OCI-LY1 (cell line): ENCODE measurements around the gene REEP6.

Source experiments
- EZH2 ChIP-seq: fragments of 200-600 bp; sonication (generic), shearing (Covaris generic); IDR thresholded peaks from 2 replicates; pipeline ENCODE4 v1.8.0; 2017; ENCODE audit warnings: borderline replicate concordance, mixed run types, mild to moderate bottlenecking, antibody characterized with exemption, low read length, moderate library complexity, mixed read lengths
- TF ChIP-seq, protein P1 (sequence below): fragments of 200-600 bp; sonication (generic), shearing (Covaris generic); IDR thresholded peaks from 2 replicates; pipeline ENCODE4 v1.5.1; 2017; ENCODE audit warnings: mild to moderate bottlenecking, antibody characterized with exemption, low read length, moderate library complexity, mixed read lengths

DNA sequence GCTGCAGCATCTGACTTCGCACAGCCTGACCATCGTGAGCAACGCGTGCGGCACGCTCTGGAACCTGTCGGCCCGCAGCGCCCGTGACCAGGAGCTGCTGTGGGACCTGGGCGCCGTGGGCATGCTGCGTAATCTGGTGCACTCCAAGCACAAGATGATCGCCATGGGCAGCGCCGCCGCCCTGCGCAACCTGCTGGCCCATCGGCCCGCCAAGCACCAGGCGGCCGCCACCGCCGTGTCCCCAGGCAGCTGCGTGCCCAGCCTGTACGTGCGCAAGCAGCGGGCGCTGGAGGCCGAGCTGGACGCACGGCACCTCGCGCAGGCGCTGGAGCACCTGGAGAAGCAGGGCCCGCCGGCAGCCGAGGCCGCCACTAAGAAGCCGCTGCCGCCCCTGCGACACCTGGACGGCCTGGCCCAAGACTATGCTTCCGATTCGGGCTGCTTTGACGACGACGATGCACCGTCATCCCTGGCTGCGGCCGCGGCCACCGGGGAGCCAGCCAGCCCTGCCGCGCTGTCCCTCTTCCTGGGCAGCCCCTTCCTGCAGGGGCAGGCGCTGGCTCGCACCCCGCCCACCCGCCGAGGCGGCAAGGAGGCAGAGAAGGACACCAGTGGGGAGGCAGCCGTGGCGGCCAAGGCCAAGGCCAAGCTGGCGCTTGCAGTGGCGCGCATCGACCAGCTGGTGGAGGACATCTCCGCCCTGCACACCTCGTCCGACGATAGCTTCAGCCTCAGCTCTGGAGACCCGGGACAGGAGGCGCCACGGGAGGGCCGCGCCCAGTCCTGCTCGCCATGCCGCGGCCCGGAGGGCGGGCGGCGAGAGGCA is 25.6 kb upstream of the REEP6 start:
- TF ChIP-seq, protein P1, sequence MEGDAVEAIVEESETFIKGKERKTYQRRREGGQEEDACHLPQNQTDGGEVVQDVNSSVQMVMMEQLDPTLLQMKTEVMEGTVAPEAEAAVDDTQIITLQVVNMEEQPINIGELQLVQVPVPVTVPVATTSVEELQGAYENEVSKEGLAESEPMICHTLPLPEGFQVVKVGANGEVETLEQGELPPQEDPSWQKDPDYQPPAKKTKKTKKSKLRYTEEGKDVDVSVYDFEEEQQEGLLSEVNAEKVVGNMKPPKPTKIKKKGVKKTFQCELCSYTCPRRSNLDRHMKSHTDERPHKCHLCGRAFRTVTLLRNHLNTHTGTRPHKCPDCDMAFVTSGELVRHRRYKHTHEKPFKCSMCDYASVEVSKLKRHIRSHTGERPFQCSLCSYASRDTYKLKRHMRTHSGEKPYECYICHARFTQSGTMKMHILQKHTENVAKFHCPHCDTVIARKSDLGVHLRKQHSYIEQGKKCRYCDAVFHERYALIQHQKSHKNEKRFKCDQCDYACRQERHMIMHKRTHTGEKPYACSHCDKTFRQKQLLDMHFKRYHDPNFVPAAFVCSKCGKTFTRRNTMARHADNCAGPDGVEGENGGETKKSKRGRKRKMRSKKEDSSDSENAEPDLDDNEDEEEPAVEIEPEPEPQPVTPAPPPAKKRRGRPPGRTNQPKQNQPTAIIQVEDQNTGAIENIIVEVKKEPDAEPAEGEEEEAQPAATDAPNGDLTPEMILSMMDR, result no peak
- TF ChIP-seq EZH2, result no peak
